Fibroblast of lung (primary cell): ENCODE data around the gene RACK1. TPM values are rescaled to one million over a fixed set of nuclear protein-coding genes. Genes with fewer than 3 reads are reported as not detected.
A peak's percentile ranks its signal among the peaks of the same experiment; 100 is the strongest.
"Not testable (repeated sequence)": the region's sequence is repeated elsewhere in the genome, so short reads cannot be mapped to it uniquely, and the experiment has no call there.

ENCODE experiments used
- DNase-seq, 2 donors: peaks; one replicate each; pipeline versions ENCODE4 v3.0.0 to v3.0.0-alpha.2; 2010; ENCODE audit warnings: low read depth in 2 of 2
- H2AFZ ChIP-seq: 2 replicates; pipeline ENCODE4 v1.5.1; 2012; ENCODE audit warnings: low read length, control low read depth, inconsistent platforms
- H3K27ac ChIP-seq: 2 replicates; pipeline ENCODE4 v1.5.1; 2011; ENCODE audit warnings: low read length, control low read depth; ENCODE audit not compliant: insufficient read depth
- H3K27me3 ChIP-seq: 2 replicates; pipeline ENCODE4 v1.5.1; 2011; ENCODE audit warnings: mild to moderate bottlenecking, low read length; ENCODE audit not compliant: control insufficient read depth, insufficient read depth
- H3K36me3 ChIP-seq: 2 replicates; pipeline ENCODE4 v1.5.1; 2011; ENCODE audit warnings: low read length; ENCODE audit not compliant: control insufficient read depth, insufficient read depth
- H3K4me1 ChIP-seq: 2 replicates; pipeline ENCODE4 v1.5.1; 2011; ENCODE audit warnings: low read length; ENCODE audit not compliant: control insufficient read depth, insufficient read depth; ENCODE audit errors: extremely low read depth
- H3K4me2 ChIP-seq: 2 replicates; pipeline ENCODE4 v1.5.1; 2011; ENCODE audit warnings: low read length, control low read depth; ENCODE audit not compliant: insufficient read depth; ENCODE audit errors: extremely low read depth
- H3K4me3 ChIP-seq, 4 experiments: fragments of 200-600 bp in 1 of 4; sonication (generic) in 1 of 4; replicated peaks in 1 of 4; 2 replicates each; pipeline ENCODE4 v1.5.1; 2011 to 2016; ENCODE audit warnings: low read length in 4 of 4, low read depth in 3 of 4, mild to moderate bottlenecking in 3 of 4, control low read depth in 2 of 4, inconsistent platforms in 1 of 4, mixed read lengths in 1 of 4; ENCODE audit not compliant: insufficient read depth in 1 of 4; ENCODE audit errors: control extremely low read depth in 1 of 4
- H3K79me2 ChIP-seq: 2 replicates; pipeline ENCODE4 v1.5.1; 2012; ENCODE audit warnings: mild to moderate bottlenecking, low read length, inconsistent platforms; ENCODE audit not compliant: control insufficient read depth, insufficient read depth
- H3K9ac ChIP-seq: 2 replicates; pipeline ENCODE4 v1.5.1; 2011; ENCODE audit warnings: mild to moderate bottlenecking, low read length, control low read depth; ENCODE audit not compliant: insufficient read depth
- H3K9me3 ChIP-seq: 2 replicates; pipeline ENCODE4 v1.5.1; 2012; ENCODE audit warnings: low read depth, low read length; ENCODE audit not compliant: control insufficient read depth, insufficient read depth
- H4K20me1 ChIP-seq: 2 replicates; pipeline ENCODE4 v1.5.1; 2011; ENCODE audit warnings: low read length; ENCODE audit not compliant: control insufficient read depth, insufficient read depth; ENCODE audit errors: extremely low read depth
- EZH2 ChIP-seq: IDR thresholded peaks from 2 replicates; pipeline ENCODE4 v1.5.1; 2012; ENCODE audit warnings: low read length, control low read depth, mild to moderate bottlenecking; ENCODE audit errors: missing control alignments
- polyA minus RNA-seq: library from RNA; depleted of rRNA, polyadenylated mRNA; stranded (reverse); fragments of >200 nt; gene quantifications from 2 replicates; pipeline ENCODE4 v1.2.3, GENCODE V29; 2011; ENCODE audit warnings: low replicate concordance
- polyA plus RNA-seq, 2 donors: library from polyadenylated mRNA; depleted of rRNA in 1 of 2; stranded (reverse) in 1 of 2; unstranded in 1 of 2; fragments of >200 nt; gene quantifications; 2 replicates each; pipeline ENCODE4 v1.2.1, GENCODE V29; 2011 to 2012; ENCODE audit warnings: missing spikeins in 1 of 2
- total RNA-seq: library from RNA; depleted of rRNA; stranded (reverse); fragments of >200 nt; gene quantifications from 2 replicates; pipeline ENCODE4 v1.2.1, GENCODE V29; 2014
- TF ChIP-seq, protein P1 (sequence below), 2 donors: IDR thresholded peaks in 1 of 2; conservative IDR thresholded peaks in 1 of 2; 1 replicate in 1 of 2; 2 replicates in 1 of 2; pipeline ENCODE4 v1.5.1; 2011 to 2012; ENCODE audit warnings: low read length in 2 of 2, control low read depth in 1 of 2, inconsistent platforms in 1 of 2, low read depth in 1 of 2, mild to moderate bottlenecking in 1 of 2

RACK1 gene
- total RNA-seq (4,649 and 6,091 TPM in 2 replicates), polyA plus RNA-seq (3,014 and 3,409 TPM in 2 replicates), polyA minus RNA-seq (11,904 and 12,258 TPM in 2 replicates)
- 2,910 and 3,137 TPM in 2 replicates for polyA plus RNA-seq (2012)

DNA sequence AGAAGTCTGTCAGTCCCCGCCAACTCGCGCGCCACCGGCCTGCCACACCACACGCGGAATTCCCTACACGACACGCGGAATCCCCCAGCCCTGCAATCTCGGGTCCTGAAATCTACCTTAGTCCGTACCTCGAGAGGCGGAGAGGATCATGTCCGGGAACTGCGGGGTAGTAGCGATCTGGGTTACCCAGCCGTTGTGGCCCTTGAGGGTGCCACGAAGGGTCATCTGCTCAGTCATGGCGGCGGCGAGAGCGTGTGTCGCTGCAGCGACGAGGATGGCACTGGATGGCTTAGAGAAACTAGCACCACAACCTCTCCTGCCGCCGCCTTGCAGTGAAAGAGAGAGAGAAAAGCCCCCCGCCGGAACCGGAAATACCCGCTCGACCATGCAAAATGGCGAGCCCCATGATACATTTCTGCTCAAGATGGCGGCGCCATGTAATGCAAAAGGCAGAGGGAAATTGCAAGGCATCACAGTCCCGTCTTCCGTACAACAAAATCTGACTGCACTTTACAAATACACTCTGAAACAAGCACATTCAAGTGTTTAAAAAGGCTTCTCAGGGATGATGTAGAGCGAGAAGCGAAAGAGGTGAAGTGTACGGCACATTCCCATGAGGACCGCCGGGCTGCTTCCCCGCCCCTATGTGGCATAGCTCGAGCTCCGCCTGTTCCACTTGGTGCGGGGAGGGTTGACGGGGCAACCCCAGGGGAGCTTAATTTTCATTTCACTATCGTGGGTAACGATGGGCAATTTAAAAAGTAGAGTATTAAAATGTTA, at the start of gene RACK1:
TSS of gene RACK1 (minus strand) at position 343 of the 780 bp plus-strand sequence. CDS start at position 237, 106 bp downstream.
- peak; percentile 86 to 92 for DNase-seq
- Histone ChIP-seq H3K4me2 (peak within 1 kb of the TSS; percentile 94), H3K4me3 (peak within 1 kb of the TSS; percentile 90 to 100 (median 96)), H3K9ac (peak within 1 kb of the TSS; percentile 84), H3K36me3 (peaks cover 16% of the 10 kb centered on the region), H3K27ac (peak within 1 kb of the TSS; percentile 83), H2AFZ (peak within 1 kb of the TSS; percentile 98), H4K20me1 (peaks cover 6% of the 10 kb centered on the region), H3K79me2 (peaks cover 77% of the 10 kb centered on the region), H3K4me1 (peaks cover 22% of the 10 kb centered on the region), H3K27me3 (no peaks in the 10 kb centered on the region), H3K9me3 (no peaks in the 10 kb centered on the region)
- TF ChIP-seq EZH2 = no peak
- TF ChIP-seq, protein P1, sequence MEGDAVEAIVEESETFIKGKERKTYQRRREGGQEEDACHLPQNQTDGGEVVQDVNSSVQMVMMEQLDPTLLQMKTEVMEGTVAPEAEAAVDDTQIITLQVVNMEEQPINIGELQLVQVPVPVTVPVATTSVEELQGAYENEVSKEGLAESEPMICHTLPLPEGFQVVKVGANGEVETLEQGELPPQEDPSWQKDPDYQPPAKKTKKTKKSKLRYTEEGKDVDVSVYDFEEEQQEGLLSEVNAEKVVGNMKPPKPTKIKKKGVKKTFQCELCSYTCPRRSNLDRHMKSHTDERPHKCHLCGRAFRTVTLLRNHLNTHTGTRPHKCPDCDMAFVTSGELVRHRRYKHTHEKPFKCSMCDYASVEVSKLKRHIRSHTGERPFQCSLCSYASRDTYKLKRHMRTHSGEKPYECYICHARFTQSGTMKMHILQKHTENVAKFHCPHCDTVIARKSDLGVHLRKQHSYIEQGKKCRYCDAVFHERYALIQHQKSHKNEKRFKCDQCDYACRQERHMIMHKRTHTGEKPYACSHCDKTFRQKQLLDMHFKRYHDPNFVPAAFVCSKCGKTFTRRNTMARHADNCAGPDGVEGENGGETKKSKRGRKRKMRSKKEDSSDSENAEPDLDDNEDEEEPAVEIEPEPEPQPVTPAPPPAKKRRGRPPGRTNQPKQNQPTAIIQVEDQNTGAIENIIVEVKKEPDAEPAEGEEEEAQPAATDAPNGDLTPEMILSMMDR (conservative IDR thresholded peaks at IDR 0.05 in 1 of 2, IDR thresholded peaks at IDR 0.05 in 1 of 2; ENCODE audit: low read depth in 1 of 2, low read length in 2 of 2) = no peak

DNA sequence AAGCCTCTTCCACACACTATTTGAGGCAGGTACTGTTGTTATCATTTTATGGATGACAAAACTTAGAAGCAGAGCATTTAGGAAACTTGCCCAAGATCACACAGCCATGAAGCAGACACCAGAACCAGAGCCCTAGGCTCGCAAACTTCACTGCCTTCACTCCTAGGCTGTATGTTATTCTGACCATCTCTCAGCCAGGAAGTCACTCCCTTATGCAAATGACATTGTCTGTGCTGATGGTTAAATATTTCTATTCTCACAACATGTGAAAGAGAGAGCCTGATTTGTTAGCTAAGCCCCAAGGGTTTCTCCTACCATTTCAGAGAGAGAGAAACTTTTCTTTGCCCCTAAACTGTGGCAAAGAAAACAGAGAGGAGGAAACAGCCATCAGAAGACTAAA, 43.6 kb upstream of the RACK1 start:
- H3K9ac ChIP-seq, H3K36me3 ChIP-seq, H3K4me1 ChIP-seq, H2AFZ ChIP-seq, DNase-seq, H3K27me3 ChIP-seq, H3K79me2 ChIP-seq, H3K27ac ChIP-seq, H3K9me3 ChIP-seq, H3K4me3 ChIP-seq, H3K4me2 ChIP-seq, H4K20me1 ChIP-seq: not testable (repeated sequence)

DNA sequence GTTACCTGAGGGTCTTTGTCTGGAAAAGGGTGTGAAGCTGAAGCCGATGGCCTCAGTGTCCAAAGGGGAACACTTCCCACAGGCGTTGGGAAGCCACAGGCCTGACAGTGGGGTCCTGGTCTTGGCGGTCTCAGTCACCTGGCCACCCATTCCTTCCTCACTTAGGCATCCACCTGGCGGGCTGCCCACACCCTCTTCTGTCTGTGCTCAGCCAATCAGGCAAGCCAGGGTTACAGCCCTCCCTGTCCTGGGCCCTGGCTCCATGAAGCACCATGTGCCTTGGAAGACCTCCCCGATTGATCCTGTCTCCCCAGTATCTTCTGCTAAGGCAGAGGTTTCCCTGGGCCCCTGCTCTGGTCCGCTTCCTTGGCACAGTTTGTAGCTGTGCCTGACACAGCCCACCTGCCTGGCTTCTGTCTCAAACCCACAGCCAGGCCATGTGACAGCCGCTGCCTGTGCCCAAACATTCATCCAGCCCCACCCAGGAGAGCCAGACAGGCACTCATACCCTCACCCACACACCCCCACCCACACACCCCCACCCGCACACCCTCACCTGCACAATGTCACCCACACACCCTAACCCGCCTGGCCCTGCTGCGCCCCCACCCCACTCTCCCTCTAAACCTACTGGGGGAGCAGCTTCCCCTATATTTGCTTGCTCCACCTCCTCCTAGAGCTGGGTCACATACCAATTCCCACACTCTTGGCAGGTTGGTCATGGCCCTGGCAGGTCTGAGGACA, 42.4 kb upstream of the RACK1 start:
- DNase-seq, H3K4me1 ChIP-seq, H3K79me2 ChIP-seq: not testable (repeated sequence)

More for the DNA sequence above, 42.4 kb upstream of the RACK1 start:
- H4K20me1 ChIP-seq, H3K27me3 ChIP-seq, H2AFZ ChIP-seq, H3K4me2 ChIP-seq, H3K9ac ChIP-seq, H3K36me3 ChIP-seq, H3K9me3 ChIP-seq, H3K4me3 ChIP-seq, H3K27ac ChIP-seq: not testable (repeated sequence)
